Endodermal cell (in vitro differentiated cells): Measurements from ENCODE around the gene VPS35L. TPM values are rescaled to one million over a fixed set of nuclear protein-coding genes. Genes with fewer than 3 reads are reported as not detected.

Experiments
- DNase-seq: peaks from one replicate; pipeline ENCODE4 v3.0.0-alpha.2; 2017
- H3K27ac ChIP-seq: 2 replicates; pipeline ENCODE4 v1.5.1; 2013; ENCODE audit warnings: mild to moderate bottlenecking, low read depth, low read length, moderate library complexity
- H3K27me3 ChIP-seq: 2 replicates; pipeline ENCODE4 v1.6.1; 2013; ENCODE audit warnings: mild to moderate bottlenecking, low read length, moderate library complexity; ENCODE audit not compliant: insufficient read depth, control insufficient read depth, poor library complexity, severe bottlenecking
- H3K36me3 ChIP-seq: 2 replicates; pipeline ENCODE4 v1.7.0; 2013; ENCODE audit warnings: mild to moderate bottlenecking, low read length, moderate library complexity; ENCODE audit not compliant: control insufficient read depth, insufficient read depth
- H3K4me1 ChIP-seq: one replicate; pipeline ENCODE4 v1.7.0; 2013; ENCODE audit warnings: low read length; ENCODE audit not compliant: control insufficient read depth, insufficient read depth
- H3K4me3 ChIP-seq: 2 replicates; pipeline ENCODE4 v1.5.1; 2013; ENCODE audit warnings: mild to moderate bottlenecking, low read length, moderate library complexity
- H3K9ac ChIP-seq: 2 replicates; pipeline ENCODE4 v1.6.1; 2013; ENCODE audit warnings: mild to moderate bottlenecking, low read length, moderate library complexity; ENCODE audit not compliant: poor library complexity, severe bottlenecking; ENCODE audit errors: extremely low read depth
- H3K9me3 ChIP-seq: 2 replicates; pipeline ENCODE4 v1.6.1; 2013; ENCODE audit warnings: mild to moderate bottlenecking, low read length, moderate library complexity; ENCODE audit not compliant: control insufficient read depth
- H3K27ac Mint-ChIP-seq: 2 replicates; pipeline ENCODE4 v1.8.0; 2020; ENCODE audit warnings: mixed read lengths
- H3K27me3 Mint-ChIP-seq: 2 replicates; pipeline ENCODE4 v1.8.0; 2021; ENCODE audit warnings: mild to moderate bottlenecking, mixed read lengths; ENCODE audit not compliant: insufficient read depth
- H3K36me3 Mint-ChIP-seq: 2 replicates; pipeline ENCODE4 v1.8.0; 2020; ENCODE audit warnings: low read depth, mixed read lengths
- H3K4me1 Mint-ChIP-seq: 2 replicates; pipeline ENCODE4 v1.8.0; 2020; ENCODE audit warnings: mixed read lengths
- H3K4me3 Mint-ChIP-seq: 2 replicates; pipeline ENCODE4 v1.8.0; 2020; ENCODE audit warnings: mild to moderate bottlenecking, moderate library complexity, mixed read lengths
- H3K9me3 Mint-ChIP-seq: 2 replicates; pipeline ENCODE4 v1.8.0; 2020; ENCODE audit warnings: mild to moderate bottlenecking, mixed read lengths
- CTCF ChIP-seq: fragments of 200-600 bp; sonication (generic); conservative IDR thresholded peaks from 2 replicates; pipeline ENCODE4 v1.5.0; 2021; ENCODE audit warnings: antibody characterized with exemption, mild to moderate bottlenecking
- WGBS, 2 experiments: methylation state at CpG; one replicate each; pipeline versions ENCODE4 v1.1.5 to v1.1.7; 2013; ENCODE audit warnings: missing lambda C conversion rate in 2 of 2, mixed read lengths in 1 of 2; ENCODE audit not compliant: insufficient coverage in 1 of 2, insufficient read length in 1 of 2; 5-methylcytosine and 5-hydroxymethylcytosine counted together
- total RNA-seq, 2 donors: library from RNA; stranded (reverse); fragmentation: NEBNext Ultra II Directional in 1 of 2; extraction: Animal tissue kit (Norgen Biotek cat#: 25700) in 1 of 2; gene quantifications; 2 replicates in 1 of 2; 3 replicates in 1 of 2; pipeline ENCODE4 v1.2.1, GENCODE V29; 2021

Gene VPS35L
- total RNA-seq, 2 donors from 2014 or later = 61.5 to 82.0 TPM

DNA sequence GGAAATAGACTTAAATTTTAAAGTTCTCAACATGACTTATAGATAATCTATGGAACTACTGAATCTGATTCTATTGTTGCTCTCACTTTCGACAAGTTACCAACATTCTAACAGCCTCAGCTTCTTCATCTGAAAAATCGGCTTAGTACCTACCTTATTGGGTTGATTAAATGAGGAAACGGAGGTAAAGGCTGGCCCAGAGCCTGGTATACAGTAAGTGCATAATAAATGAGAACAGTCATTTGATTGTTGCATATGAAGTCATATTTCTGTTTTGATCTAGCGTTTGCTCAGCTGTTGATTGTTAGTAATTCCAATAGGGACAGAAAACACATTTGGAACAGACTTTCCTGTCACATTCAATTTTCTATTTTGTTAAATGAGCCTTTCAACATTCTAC, 4.6 kb downstream of the VPS35L start:
- Histone ChIP-seq H3K4me3 (no peak overlapping the region), H3K27me3 (no peaks in the 10 kb centered on the region), H3K36me3 (peaks cover 5% of the 10 kb centered on the region), H3K4me1 (no peaks in the 10 kb centered on the region), H3K9ac (no peak overlapping the region), H3K27ac (no peak overlapping the region), H3K9me3 (peaks cover 18% of the 10 kb centered on the region)
- H3K27ac Mint-ChIP-seq = no peak overlapping the region
- peaks cover 31% of the 10 kb centered on the region for H3K36me3 Mint-ChIP-seq
- H3K4me3 Mint-ChIP-seq = no peak overlapping the region
- 85 to 95% methylated on average over 2 to 4 of the region's 4 CpGs for WGBS, 2 experiments
- peaks cover 18% of the 10 kb centered on the region for H3K9me3 Mint-ChIP-seq
- no peaks in the 10 kb centered on the region for H3K27me3 Mint-ChIP-seq
- no peak for TF ChIP-seq CTCF
- no peak for DNase-seq
- peaks cover 5% of the 10 kb centered on the region for H3K4me1 Mint-ChIP-seq

DNA sequence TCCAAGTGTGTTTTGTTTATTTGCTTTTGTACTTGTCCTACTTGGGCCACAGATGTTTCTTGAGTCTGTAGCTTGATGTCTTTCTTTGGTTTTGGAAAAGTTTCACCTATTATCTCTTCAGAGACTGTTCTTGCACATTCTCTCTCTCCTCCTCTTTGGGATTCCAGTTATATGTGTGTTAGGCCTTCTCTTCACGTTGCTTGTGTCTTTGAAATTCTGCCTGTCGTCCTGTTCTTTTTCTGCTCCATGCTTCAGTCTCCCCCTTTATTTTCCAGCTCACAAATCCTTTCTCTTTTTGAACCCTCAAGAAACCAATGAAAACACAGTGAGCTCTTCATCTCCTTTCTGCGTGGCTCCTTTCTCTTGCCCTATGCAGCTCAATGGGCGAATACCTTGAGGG, 7.9 kb downstream of the VPS35L start:
- Mint-ChIP-seq H3K36me3 (peaks cover 57% of the 10 kb centered on the region), H3K9me3 (peaks cover 18% of the 10 kb centered on the region), H3K4me1 (peaks cover 1% of the 10 kb centered on the region), H3K27me3 (no peaks in the 10 kb centered on the region), H3K27ac (no peak overlapping the region), H3K4me3 (no peak overlapping the region)
- WGBS, 2 experiments = 89 to 94% methylated on average over 2 to 4 of the region's 4 CpGs
- Histone ChIP-seq H3K9me3 (peaks cover 18% of the 10 kb centered on the region), H3K27me3 (no peaks in the 10 kb centered on the region), H3K36me3 (peaks cover 26% of the 10 kb centered on the region), H3K27ac (no peak overlapping the region), H3K9ac (no peak overlapping the region), H3K4me1 (no peaks in the 10 kb centered on the region), H3K4me3 (no peak overlapping the region)
- no peak for DNase-seq
- no peak for TF ChIP-seq CTCF

DNA sequence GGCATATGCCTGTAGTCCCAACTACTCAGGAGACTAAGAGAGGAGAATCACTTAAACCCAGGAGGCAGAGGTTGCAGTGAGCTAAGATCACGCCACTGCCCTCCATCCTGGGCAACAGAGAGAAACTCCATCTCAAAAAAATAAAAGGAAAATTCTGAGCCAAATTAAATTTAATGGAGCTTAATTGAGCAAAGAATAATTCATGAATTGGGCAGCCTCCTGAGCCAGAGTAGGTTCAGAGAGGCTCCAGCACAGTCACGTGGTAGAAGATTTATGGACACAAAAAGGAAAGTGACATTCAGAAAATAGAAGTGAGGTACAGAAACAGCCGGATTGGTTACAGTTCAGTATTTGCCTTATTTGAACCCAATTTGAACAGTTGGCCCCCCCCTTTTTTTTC, 10.9 kb downstream of the VPS35L start:
- Mint-ChIP-seq H3K9me3 (peaks cover 18% of the 10 kb centered on the region), H3K4me1 (no peaks in the 10 kb centered on the region), H3K4me3 (no peak overlapping the region), H3K27me3 (no peaks in the 10 kb centered on the region), H3K36me3 (peaks cover 68% of the 10 kb centered on the region), H3K27ac (no peak overlapping the region)
- Histone ChIP-seq H3K9ac (no peak overlapping the region), H3K9me3 (peaks cover 18% of the 10 kb centered on the region), H3K4me3 (no peak overlapping the region), H3K4me1 (no peaks in the 10 kb centered on the region), H3K36me3 (peaks cover 37% of the 10 kb centered on the region), H3K27me3 (no peaks in the 10 kb centered on the region), H3K27ac (no peak overlapping the region)
- DNase-seq = no peak
- no peak for TF ChIP-seq CTCF
- 96 to 99% methylated on average over 3 of the region's 3 CpGs for WGBS, 2 experiments
